ENCODE data around the gene RPS15.

- TF ChIP-seq CTCF (IDR thresholded peaks at IDR 0.05; ENCODE audit: insufficient read depth, low read length) (no peak), POLR2AphosphoS5 (IDR thresholded peaks at IDR 0.05; ENCODE audit: low read depth) (no peak; the same call in 1 of the 2 replicates), REST (IDR thresholded peaks at IDR 0.05; ENCODE audit: insufficient replicate concordance, low read depth) (no peak), SPI1 (IDR thresholded peaks at IDR 0.05; ENCODE audit: borderline replicate concordance, low read depth) (no peak), GABPA (IDR thresholded peaks at IDR 0.05; ENCODE audit: low read depth) (no peak)
These were observed 9.3 kb upstream of the RPS15 start for GRCh38 chr19:1428738-1429391.

Measured in HL-60 (cell line).